NOMO-1 treated with dmso at 0.1 percent for 144 hours (cell line): ENCODE measurements around the gene RASSF5.

Experiments used
- DNase-seq: peaks from one replicate; lab custom pipeline; 2025; ENCODE audit not compliant: unreplicated experiment; lab: John Stamatoyannopoulos, UW

RASSF5 gene

DNA sequence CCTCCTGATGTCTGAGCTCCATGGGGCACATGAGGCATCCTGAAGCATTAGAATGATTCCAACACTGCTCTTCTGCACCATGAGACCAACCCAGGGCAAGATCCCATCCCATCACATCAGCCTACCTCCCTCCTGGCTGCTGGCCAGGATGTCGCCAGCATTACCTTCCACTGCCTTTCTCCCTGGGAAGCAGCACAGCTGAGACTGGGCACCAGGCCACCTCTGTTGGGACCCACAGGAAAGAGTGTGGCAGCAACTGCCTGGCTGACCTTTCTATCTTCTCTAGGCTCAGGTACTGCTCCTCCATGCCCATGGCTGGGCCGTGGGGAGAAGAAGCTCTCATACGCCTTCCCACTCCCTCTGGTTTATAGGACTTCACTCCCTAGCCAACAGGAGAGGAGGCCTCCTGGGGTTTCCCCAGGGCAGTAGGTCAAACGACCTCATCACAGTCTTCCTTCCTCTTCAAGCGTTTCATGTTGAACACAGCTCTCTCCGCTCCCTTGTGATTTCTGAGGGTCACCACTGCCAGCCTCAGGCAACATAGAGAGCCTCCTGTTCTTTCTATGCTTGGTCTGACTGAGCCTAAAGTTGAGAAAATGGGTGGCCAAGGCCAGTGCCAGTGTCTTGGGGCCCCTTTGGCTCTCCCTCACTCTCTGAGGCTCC is 11.1 kb upstream of the RASSF5 start:
- no peak for DNase-seq

DNA sequence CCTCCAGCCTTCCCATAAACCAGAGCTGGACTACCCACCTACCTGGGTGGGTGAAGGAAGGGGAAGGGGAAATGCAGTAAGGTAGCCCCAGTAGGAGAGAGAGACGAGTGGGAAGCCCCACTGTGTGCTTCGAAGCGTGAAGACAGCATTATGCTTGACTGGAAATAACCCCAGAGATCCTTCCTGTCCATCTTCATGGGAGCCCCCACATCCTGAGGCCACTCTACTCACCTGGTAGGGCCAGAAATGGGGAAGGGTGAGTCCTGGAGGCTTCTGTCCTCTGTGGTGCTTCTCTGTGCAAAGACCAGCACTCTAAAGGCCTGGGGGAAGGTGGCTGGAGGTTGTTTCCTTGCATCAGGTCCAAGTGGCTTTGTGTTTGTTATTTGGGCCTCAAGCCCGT is 10.0 kb upstream of the RASSF5 start:
- no peak for DNase-seq

DNA sequence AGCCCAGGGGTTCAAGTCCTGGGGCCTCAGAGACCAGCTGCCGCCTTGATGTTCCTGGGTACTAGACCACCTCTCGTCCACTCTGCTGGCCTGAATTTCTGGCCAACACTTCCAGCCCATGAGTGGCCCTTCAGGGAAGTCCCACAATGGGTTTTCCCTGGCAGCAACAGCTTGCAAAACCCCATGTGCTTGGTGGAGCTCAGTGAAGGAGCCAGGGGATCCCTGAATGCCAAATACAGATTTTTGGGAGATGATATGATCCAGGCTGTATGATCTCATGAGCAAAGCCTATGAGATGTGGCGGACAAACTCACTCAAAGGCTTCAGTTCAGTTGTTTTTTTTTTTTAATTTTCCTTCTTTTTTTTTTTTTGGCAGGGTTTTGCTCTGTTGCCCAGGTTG is 9.6 kb upstream of the RASSF5 start:
- no peak for DNase-seq

- DNase-seq = no peak
Observed at GRCh38 chr1:206498685-206499084, 8.6 kb upstream of the RASSF5 start.

- DNase-seq = no peak
Observed at GRCh38 chr1:206500046-206500445, 7.3 kb upstream of the RASSF5 start.

DNA sequence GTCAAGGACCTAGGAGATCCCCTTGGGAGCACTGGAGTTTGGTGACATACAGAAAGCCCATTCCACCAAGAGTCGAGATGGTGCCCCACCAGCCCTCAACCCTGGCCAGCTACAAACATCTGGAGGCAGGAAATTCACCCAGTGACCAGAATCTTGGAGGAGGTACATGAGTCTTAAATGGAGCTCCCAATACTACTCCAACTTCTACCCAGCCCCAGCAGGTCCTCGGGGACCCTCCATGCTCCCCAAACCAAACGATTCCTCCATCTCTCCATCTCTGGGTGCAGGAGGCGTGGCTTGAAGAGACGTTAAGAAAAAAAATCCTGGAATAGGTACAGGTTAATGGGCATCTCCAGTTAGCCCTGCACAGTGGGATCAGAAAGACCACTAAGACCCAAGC is 5.5 kb upstream of the RASSF5 start:
- no peak for DNase-seq

GRCh38 chr1:206502403-206502802 is 4.9 kb upstream of the RASSF5 start:
- no peak for DNase-seq

DNA sequence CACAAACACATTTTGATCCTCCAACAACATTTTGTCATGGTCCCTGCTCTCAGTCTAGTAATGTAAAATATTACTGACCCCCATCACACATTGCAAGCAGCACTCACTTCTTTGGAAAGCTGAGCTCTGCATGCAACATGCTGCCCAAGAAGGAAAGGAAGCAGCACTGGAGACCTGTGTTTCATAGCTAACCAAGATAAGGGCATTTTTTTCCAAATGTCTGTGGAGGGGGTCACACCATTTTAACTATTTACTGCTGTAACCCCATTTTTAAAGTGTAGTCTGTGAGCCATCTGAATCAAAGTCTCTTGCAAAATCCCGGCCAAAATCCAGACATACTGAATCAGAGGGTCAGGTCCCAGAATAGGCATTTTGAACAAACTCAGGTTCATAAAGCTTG is 4.5 kb upstream of the RASSF5 start:
- DNase-seq = no peak

- peak; percentile 98 for DNase-seq
Observed at GRCh38 chr1:206503591-206504362, 3.6 kb upstream of the RASSF5 start.

DNA sequence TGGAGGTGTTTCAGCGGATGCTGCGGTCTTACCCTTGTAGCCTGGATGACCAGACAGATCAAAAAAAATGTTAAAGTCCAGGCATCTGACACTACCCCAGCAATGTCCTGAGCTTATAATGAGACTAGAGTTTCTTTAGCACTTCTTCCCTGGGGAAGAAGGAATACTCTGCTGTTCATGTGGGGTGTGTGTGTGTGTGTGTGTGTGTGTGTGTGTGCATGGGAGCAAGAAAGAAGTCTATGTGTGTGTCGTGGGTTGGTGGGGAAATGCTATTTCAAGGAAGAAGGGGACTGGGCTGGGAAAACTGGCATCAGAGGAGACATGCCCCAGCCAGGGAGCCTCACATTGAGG is 3.0 kb upstream of the RASSF5 start:
- DNase-seq = no peak

GRCh38 chr1:206505702-206506355 is 1.5 kb upstream of the RASSF5 start:
- DNase-seq = no peak

- no peak for DNase-seq
Observed at GRCh38 chr1:206506405-206507283, 687 bp upstream of the RASSF5 start.

DNA sequence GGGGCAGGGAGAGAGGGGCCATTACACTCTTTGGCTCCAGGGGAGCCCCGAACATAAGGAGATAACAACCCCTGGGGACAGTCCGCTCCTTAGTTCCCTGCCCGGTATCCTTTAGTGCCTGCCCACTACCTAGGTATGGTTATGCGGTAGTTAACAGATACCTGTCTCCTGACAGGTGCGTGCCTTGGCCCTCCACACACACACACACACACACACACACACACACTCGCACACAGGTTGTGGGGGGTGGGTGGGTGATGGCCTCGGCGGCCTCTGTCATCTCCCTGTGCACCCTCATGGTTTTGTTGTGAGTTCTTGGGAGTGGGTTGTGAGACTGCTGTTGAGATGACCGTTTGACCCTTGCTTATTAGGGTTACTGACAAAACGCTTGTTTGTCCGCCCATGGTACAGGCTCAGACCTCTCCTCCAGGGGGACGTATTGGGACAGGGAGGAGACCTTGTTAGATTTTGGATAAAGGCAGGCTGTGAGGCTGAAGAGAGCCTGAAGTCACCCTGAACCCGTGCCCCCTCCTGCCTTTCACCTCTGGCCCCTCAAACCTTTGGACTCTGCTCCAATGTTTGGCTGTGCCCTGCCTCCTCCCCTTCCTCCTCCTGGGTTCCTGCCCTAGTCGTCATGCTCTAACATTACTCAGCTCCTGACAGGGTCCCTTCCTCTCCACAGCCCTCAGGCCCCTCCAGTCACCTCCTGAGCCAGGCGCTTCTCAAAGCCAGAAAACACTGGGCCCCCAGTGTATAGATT is 979 bp downstream of the RASSF5 start:
- DNase-seq = no peak

GRCh38 chr1:206508956-206509355 is 1.6 kb downstream of the RASSF5 start:
- DNase-seq = no peak

- DNase-seq = no peak
Observed at GRCh38 chr1:206509612-206510257, 2.4 kb downstream of the RASSF5 start.

- no peak for DNase-seq
Observed at GRCh38 chr1:206510371-206510770, 3.0 kb downstream of the RASSF5 start.

- DNase-seq = no peak
Observed at GRCh38 chr1:206511362-206512057, 4.2 kb downstream of the RASSF5 start.

DNA sequence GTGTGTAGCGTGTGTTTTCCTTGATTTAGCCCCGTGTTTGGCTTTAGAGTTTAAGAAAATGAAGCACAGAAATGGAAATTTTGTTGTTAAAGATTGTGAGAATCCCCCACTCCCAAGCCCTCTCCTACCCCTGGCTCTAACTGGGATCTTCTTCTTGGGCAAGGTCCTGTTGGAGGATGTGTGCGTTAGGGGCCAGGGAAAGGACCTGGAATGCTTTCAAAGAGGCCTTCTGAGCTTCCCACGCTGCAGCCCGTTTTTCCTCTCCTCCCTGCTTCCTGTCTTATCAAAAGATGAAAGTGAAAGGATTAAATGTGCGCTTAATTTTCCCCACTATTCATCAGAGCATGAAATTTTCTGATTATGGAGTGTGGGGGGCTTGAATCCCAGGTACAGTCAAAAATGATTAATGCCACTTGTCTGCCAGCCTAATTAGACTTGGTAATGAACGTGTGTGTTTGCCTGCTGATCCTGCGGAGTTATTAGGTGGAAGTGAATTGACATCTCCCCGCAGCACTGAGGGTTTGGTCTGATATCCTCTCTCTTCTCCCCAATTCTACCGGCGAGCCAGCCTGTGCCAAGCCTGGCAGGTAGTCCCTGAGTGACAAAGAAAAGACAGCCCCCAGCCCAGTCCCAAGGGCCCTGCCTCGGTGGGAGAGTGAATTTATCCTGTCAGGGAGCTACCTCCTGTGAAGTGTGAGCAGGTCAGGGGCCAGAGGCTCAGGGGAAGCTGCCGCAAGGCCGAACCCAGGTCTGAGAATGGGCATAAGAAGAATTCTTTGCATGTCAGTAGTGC is 4.9 kb downstream of the RASSF5 start:
- DNase-seq = no peak

DNA sequence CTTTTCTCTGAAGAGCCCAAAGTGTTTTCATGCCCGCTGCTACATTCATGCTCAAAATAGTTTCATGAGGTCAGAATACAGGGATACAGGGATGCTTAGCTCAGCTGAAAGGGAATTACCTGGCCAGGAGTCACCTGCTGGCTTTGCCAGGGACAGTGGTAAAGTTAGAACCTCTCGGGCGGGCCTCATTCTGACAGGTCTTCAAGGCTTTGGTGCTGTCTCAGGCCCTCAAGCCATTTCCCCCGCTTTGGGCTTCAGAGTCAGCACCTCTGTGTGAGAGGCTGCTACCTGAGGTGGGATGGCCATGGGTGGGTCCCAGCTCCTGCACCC is 5.5 kb downstream of the RASSF5 start:
- no peak for DNase-seq
